PC-9 (cell line): ENCODE measurements around the gene GEN1.

Experiments used
- EZH2 ChIP-seq: fragments of 200-600 bp; sonication (generic); IDR thresholded peaks from 2 replicates; pipeline ENCODE4 v1.8.0; 2017; ENCODE audit warnings: antibody characterized with exemption, low read depth
- TF ChIP-seq, protein P1 (sequence below): fragments of 200-600 bp; sonication (generic); conservative IDR thresholded peaks from 2 replicates; pipeline ENCODE4 v1.6.1; 2017; ENCODE audit warnings: mixed run types, antibody characterized with exemption, mild to moderate bottlenecking, moderate library complexity

DNA sequence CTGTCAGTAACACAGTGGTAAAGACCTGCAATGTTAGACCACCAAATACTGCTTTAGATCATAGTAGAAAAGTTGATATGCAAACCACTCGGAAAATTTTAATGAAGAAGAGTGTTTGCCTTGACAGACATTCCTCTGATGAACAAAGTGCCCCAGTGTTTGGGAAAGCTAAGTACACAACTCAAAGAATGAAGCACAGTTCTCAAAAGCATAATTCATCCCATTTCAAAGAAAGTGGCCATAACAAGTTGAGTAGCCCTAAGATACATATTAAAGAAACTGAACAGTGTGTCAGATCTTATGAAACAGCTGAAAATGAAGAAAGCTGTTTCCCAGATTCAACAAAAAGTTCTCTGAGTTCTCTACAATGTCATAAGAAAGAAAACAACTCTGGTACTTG lies 27.5 kb downstream of the GEN1 start:
- TF ChIP-seq, protein P1, sequence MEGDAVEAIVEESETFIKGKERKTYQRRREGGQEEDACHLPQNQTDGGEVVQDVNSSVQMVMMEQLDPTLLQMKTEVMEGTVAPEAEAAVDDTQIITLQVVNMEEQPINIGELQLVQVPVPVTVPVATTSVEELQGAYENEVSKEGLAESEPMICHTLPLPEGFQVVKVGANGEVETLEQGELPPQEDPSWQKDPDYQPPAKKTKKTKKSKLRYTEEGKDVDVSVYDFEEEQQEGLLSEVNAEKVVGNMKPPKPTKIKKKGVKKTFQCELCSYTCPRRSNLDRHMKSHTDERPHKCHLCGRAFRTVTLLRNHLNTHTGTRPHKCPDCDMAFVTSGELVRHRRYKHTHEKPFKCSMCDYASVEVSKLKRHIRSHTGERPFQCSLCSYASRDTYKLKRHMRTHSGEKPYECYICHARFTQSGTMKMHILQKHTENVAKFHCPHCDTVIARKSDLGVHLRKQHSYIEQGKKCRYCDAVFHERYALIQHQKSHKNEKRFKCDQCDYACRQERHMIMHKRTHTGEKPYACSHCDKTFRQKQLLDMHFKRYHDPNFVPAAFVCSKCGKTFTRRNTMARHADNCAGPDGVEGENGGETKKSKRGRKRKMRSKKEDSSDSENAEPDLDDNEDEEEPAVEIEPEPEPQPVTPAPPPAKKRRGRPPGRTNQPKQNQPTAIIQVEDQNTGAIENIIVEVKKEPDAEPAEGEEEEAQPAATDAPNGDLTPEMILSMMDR, result no peak
- TF ChIP-seq EZH2, result no peak
